Measurements from ENCODE around the gene GPC1.

DNA sequence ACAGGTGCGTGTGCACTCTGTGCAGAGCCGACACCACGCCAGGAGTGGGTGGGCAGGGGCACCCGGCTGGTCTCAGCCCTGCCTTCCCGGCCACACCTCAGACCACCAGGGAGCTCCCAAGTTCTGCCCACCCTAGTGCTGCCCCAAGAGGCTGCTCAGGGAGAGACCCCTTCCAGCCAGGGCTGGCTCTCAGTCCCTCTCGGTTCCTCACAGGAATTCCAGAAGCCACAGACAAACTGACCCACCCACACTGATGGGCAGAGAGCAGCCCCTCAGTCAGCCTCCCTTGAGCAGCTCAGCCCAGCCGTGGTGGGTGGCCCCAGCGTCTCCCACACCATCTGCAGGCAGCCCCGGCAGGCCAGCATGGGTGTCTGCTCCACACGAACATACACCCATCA, 33.8 kb downstream of the GPC1 start:
- TF ChIP-seq, protein P1, sequence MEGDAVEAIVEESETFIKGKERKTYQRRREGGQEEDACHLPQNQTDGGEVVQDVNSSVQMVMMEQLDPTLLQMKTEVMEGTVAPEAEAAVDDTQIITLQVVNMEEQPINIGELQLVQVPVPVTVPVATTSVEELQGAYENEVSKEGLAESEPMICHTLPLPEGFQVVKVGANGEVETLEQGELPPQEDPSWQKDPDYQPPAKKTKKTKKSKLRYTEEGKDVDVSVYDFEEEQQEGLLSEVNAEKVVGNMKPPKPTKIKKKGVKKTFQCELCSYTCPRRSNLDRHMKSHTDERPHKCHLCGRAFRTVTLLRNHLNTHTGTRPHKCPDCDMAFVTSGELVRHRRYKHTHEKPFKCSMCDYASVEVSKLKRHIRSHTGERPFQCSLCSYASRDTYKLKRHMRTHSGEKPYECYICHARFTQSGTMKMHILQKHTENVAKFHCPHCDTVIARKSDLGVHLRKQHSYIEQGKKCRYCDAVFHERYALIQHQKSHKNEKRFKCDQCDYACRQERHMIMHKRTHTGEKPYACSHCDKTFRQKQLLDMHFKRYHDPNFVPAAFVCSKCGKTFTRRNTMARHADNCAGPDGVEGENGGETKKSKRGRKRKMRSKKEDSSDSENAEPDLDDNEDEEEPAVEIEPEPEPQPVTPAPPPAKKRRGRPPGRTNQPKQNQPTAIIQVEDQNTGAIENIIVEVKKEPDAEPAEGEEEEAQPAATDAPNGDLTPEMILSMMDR (IDR thresholded peaks at IDR 0.05): no peak
- no peak for TF ChIP-seq EZH2 (IDR thresholded peaks at IDR 0.05; ENCODE audit: borderline replicate concordance, insufficient read depth, low read depth, low read length, poor library complexity, severe bottlenecking)
